ENCODE data around the gene PATZ1.
"Not testable (repeated sequence)": the region's sequence is repeated elsewhere in the genome, so short reads cannot be mapped to it uniquely, and the experiment has no call there.

Gene PATZ1

GRCh38 chr22:31343235-31344191 lies 2.6 kb downstream of the PATZ1 start:
- DNase-seq (ENCODE audit: low read depth) = no peak

- DNase-seq (ENCODE audit: low read depth) = no peak
Observed at GRCh38 chr22:31342389-31343140, 3.6 kb downstream of the PATZ1 start.

DNA sequence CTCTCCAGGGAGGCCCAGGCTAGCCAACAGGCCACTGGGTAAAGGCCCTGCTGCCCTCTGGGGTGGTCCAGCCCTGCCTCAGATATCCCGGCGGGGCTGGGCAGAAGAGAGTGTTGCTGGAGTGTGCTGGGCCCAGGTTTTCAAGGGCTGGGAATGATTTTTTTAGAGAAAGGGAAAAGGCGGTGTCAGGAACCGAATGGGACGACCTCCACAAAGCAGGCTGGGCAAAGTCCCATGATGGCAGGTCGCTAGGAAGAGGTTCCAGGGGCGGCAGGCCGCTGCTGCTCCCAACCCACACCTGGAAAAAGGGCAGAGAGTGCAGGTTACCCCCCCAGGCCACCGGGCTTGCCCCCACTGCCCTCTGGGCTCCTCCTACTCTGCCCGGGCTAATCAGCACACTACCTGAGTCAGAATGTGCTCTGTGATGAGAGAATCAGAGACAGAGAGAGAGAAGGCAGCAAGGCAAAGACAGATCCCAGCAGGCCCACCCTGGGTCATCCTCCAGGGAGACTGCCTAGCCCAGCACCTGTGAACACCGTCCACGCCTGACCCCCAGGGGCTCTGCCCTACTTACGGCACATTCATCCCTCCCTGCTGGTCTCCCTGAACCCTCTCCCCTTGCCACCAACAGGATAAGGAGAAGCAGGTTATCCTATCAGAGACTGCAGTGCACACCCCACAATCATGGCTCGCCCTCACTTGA lies 4.6 kb downstream of the PATZ1 start:
- no peak for DNase-seq (ENCODE audit: low read depth)

GRCh38 chr22:31340765-31341247 lies 5.3 kb downstream of the PATZ1 start:
- no peak for DNase-seq (ENCODE audit: low read depth)

DNA sequence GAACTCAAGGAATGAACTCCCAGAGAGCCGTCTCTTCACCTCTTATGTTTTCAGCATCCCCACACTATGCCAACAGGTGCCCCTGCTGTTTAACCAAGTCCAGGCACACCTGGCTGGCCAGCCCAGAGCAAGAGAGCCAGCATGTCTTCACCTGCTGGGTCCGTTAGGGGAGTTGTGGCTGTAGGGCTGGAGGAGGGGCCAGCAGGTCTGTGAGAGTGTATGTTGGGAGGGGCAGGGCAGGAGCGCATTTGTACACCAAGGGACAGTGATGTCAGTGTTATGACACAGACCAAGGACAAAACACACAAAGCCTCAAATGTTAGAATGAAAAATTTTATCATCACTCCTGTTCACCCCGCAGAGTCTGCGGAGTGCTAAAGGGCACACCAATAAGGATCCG lies 5.8 kb downstream of the PATZ1 start:
- no peak for DNase-seq (ENCODE audit: low read depth)

DNA sequence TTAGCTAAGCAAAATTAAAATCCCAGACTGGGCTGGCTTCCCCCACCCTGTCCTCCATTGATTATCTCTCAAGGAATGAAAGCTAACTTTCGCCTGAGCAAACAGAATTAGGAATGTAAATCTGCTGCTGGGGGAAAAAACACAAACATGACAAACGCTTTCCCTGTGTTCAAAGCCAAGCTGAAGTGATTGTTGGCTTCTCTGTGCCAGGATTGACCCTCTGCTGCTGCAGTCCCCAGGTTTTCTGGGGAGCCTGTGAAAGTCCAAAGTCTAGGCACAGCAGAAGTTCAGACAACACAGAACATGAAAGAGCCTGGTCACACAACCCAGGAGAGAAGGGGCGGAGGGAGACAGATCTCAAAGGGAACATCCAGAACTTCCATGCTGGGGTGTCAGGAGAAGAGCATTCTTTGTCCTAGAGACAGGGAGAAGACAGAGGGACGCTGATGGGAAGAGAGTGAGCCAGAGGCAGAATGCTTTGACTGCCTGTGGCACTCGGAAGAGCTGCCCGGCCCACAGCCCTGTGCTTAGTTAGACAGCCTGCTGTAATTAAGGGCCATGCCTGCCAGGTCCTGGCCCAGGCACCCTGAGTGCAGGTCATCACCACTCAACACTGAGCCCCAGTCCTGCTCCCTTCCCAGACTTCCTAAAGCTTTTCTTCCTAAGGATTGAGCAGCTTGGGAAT lies 6.9 kb downstream of the PATZ1 start:
- DNase-seq (ENCODE audit: low read depth) = no peak

DNA sequence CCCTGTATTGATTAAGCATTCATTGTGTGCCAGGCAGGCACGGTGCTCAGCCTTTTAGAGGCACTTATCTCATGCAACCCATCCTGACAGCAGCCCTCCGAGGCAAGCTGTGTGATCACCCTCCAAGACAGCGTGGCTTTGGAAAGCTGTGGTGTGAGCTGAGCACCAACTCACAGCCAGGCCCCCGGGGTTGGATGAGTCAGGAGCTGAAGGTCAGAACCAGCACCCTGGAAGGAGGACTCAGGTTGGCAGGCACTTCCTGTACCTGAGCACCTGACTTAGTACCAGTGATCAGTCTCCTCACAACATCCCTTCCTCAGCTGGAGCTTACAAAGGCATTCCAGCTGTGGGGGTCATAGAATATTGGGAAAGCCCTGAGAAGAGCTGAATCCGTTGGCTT lies 9.0 kb downstream of the PATZ1 start:
- no peak for DNase-seq (ENCODE audit: low read depth)

- DNase-seq (ENCODE audit: low read depth) = no peak
Observed at GRCh38 chr22:31334329-31334728, 11.8 kb downstream of the PATZ1 start.

GRCh38 chr22:31333641-31334040 lies 12.5 kb downstream of the PATZ1 start:
- no peak for DNase-seq (ENCODE audit: low read depth)

DNA sequence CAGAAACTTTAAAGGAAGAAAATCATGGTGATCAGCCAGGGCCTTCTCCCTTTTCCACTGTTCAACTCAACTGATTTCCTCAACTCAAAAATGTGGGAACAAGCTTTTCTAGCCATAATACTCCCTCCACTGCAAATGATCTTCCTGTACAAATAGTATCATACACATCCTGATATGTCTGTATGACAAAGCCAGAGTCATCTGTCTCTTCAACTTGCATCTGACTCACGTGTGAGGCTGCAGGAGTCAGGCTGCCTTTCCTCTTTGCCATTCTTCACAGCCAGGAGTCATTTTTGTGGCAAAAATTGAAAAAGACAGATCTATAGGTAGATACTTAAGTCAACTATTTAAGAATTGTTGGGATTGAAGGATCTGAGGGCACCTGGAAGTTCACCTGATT lies 13.3 kb downstream of the PATZ1 start:
- DNase-seq (ENCODE audit: low read depth) = no peak

- DNase-seq (ENCODE audit: low read depth) = no peak
Observed at GRCh38 chr22:31332010-31332409, 14.1 kb downstream of the PATZ1 start.

- DNase-seq (ENCODE audit: low read depth) = no peak
Observed at GRCh38 chr22:31329453-31330215, 16.5 kb downstream of the PATZ1 start.

GRCh38 chr22:31329029-31329428 lies 17.1 kb downstream of the PATZ1 start:
- DNase-seq (ENCODE audit: low read depth) = no peak

GRCh38 chr22:31328544-31328960 lies 17.6 kb downstream of the PATZ1 start:
- DNase-seq (ENCODE audit: low read depth) = no peak

- DNase-seq (ENCODE audit: low read depth) = no peak
Observed at GRCh38 chr22:31327806-31328543, 18.2 kb downstream of the PATZ1 start.

DNA sequence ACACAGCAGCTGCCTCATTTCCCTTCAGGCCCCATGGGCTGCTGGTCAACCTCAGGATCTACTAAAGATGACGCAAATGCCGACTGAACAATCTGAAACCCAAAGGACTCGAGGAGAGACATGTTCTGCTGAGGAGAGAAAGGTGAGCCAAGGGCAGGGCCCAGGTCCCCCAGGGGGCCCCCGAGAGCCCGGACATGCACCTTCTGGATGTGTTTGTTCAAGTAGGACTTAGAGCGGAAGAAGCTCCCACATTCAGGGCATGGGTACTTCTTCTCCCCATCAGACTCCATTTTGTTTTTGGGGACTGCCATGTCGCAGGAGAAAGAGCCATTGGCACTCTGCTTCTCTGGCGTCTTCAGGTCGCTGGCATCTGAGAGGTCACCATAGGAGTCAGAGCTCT lies 19.3 kb downstream of the PATZ1 start:
- no peak for DNase-seq (ENCODE audit: low read depth)

GRCh38 chr22:31323578-31324550 lies 22.3 kb downstream of the PATZ1 start:
- DNase-seq (ENCODE audit: low read depth) = no peak

GRCh38 chr22:31321421-31321820 lies 24.7 kb downstream of the PATZ1 start:
- no peak for DNase-seq (ENCODE audit: low read depth)

GRCh38 chr22:31314220-31314619 lies 31.9 kb downstream of the PATZ1 start:
- not testable (repeated sequence) for DNase-seq (ENCODE audit: low read depth)
